Measurements from ENCODE around the gene MAK.
"Not testable (repeated sequence)": the region's sequence is repeated elsewhere in the genome, so short reads cannot be mapped to it uniquely, and the experiment has no call there.

The MAK gene

DNA sequence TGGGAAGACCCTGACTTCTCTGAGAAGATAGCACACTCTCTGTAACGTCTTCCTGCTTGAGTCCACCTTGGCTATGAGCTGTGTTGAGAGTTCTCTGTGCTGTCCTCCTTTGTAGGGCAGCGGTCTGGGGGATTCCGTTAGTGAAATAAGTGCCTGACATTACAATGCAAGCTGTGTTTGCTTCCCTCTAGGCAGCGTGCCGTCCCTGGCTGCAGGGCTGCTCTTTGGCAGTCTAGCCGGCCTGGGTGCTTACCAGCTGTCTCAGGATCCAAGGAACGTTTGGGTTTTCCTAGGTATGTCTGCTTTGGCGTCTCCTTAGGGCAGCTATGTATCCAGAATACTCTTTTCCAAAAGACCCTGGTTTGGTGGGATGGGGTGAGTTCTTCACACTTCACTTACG, 112.6 kb downstream of the MAK start:
- DNase-seq (ENCODE audit: low read depth, low spot score), result no peak

DNA sequence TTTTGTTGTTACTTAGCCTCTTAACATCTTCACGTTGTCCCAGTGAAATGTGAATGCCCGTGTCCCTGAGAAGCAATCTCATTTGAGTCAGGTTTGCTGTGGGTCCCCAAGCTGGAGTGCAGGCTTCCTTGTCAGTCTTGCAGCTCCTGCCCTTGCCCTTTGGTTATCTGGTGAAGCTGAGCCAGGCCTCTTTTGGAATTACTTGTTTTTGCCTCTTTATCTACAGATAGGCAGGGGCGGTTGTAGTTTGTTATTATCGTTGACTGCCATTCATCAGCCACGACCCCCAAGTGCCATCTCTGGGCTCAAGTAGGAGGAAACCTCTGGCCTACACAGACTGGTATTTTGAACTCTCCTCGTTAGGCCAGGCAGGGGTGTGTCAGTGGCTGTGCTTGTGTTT, 113.3 kb downstream of the MAK start:
- no peak for DNase-seq (ENCODE audit: low read depth, low spot score)

DNA sequence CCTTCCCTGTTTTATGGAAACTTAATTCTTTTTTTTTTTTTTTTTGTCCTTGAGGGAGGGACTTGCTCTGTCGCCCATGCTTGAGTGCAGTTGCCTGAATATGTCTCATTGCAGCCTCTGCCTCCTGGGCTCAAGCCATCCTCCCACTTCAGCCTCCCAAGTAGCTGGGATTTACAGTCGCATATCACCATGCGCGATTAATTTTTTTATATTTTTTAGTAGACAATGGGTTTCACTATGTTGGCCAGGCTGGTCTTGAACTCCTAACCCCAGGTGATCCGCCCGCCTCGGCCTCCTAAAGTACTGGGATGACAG, 114.8 kb downstream of the MAK start:
- no peak for DNase-seq (ENCODE audit: low read depth, low spot score)

DNA sequence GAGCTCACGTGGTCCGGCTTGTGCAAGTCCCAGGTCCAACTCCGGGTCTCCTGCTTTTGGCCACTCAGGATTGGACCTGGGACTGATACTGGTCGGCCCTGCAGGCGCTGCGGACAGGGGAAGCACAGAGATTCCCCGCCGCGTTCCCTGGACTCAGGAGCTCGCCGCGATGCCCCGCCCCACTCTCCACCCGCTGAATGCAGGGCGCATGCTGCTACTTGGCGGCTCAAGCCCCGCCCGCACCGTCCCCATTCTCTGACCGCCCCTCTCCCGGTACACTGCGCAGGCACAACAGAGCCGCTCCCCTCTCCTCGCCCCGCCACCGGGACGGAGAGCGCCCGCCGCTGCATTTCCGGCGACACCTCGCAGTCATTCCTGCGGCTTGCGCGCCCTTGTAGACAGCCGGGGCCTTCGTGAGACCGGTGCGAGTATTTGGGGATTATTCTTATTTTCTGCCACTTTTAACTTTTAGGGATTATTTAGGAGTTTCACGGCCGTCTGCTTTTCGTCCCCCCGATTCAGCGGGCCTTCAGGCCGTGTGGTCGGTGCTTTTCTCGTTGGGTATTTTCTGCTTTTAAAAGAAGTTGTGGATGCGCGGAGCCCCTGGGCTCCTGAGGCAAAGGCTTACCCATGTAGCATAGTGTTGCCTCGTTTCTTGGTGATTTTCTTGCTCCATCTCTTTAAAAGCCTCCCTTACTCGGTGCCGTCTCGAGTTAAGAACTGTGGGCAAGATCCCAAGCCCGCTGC, 115.3 kb downstream of the MAK start, which contains the start of gene TMEM14C:
Gene TMEM14C (plus strand): TSS at position 251 of the 747 bp plus-strand sequence. CDS start 1,544 bp downstream, outside the sequence.
- peak; percentile 55 for DNase-seq (ENCODE audit: low read depth, low spot score)

GRCh38 chr6:10722570-10722819, 115.8 kb downstream of the MAK start:
- DNase-seq (ENCODE audit: low read depth, low spot score), result no peak

DNA sequence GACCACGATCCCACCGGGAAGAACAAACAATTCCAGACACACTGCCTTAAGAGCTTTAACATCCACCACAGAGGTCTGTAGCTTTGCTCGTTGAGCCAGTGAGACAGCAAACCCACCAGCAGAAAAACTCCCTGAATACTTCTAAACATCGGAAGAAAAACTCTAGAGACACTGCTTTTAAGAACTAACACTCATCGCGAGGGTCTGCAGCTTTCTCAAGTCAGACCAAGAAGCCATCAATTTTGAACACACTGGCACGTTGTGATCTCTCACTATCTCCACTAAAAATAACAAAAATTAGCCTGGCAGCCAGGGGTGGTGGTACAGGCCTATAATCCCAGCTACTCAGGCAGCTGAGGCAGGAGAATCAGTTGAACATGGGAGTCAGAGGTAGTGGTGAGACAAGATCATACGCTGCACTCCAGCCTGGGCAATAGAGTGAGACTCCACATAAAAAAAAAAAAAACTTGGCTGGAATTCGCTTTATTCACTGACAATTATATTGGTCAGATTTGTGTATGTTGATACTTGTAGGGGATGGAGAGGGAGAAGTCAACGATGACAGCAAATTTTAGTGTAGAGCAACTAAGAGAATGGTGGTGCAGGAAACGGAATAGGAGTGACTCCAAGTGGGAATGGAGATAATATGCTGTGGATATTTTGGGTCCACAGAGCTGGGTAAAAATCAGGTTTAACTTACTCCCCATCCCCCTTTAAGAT, 116.3 kb downstream of the MAK start:
- no peak for DNase-seq (ENCODE audit: low read depth, low spot score)

DNA sequence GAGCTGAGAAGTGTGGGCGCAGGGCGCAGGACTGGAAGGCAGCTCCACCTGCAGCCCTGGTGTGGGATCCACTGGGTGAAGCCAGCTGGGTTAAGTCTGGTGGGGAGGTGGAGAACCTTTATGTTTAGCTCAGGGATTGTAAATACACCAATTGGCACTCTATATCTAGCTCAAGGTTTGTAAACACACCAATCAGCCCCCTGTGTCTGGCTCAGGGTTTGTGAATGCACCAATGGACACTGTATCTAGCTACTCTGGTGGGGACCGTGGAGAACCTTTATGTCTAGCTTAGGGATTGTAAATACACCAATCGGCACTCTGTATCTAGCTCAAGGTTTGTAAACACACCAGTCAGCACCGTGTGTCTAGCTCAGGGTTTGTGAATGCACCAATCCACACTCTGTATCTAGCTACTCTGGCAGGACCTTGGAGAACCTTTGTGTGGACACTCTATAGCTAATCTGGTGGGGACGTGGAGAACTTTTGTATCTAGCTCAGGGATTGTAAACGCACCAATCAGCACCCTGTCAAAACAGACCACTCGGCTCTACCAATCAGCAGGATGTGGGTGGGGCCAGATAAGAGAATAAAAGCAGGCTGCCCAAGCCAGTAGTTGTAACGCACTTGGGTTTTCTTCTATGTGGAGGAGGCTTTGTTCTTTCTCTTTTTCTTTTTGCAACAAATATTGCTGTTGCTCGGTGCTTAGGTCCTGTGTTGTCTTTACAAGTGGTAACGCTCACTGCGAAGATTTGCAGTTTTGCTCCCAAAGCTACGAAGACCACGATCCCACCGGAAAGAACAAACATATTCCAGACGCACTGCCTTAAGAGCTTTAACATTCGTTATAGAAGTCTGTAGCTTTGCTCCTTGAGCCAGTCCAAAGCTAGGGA, 117.1 kb downstream of the MAK start:
- not testable (repeated sequence) for DNase-seq (ENCODE audit: low read depth, low spot score)

DNA sequence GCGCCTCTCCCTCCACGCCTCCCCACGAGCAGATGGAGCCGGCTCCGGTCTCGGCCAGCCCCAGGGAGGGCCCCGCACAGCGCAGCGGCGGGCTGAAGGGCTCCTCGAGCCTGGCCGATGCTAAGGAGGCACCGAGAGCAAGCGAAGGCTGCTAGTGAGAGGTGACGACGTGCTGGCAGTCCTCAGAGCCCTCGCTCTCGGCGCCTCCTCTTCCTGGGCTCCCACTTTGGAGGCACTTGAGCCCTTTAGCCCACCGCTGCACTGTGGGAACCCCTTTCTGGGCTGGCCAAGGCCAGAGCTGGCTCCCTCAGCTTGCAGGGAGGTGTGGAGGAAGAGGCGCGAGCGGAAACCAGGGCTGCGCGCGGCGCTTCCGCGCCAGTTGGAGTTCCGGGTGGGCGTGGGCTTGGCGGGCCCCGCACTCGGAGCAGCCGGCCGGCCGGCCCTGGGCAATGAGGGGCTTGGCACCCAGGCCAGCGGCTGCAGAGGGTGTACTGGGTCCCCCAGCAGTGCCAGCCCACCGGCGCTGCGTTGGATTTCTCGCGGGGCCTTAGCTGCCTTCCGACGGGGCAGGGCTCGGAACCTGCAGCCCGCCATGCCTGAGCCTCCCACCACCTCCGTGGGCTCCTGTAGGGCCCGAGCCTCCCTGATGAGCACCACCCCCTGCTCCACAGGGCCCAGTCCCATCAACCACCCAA, 117.9 kb downstream of the MAK start:
- peak; percentile 16 for DNase-seq (ENCODE audit: low read depth, low spot score)

DNA sequence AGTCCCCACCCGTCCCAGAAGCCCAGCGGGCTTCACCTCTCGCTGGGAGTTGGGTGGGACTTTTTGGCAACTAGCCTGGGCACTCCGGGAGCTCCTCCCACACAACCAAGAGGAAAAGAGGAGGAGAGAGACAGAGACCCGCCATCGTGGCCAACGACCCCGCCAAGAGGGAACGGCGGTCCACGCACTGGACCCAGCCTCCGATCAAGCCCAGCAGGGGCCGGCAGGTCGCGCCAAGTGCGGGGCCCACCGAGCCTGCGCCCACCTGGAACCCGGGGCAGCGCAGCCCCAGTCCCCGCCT, 118.4 kb downstream of the MAK start:
- no peak for DNase-seq (ENCODE audit: low read depth, low spot score)

- DNase-seq (ENCODE audit: low read depth, low spot score), result no peak
Measured at GRCh38 chr6:10719296-10719963, 118.9 kb downstream of the MAK start.

- no peak for DNase-seq (ENCODE audit: low read depth, low spot score)
Measured at GRCh38 chr6:10713962-10714361, 124.4 kb downstream of the MAK start.
